Stimulated activated CD4-positive, alpha-beta T cell treated with anti-CD3 and anti-CD28 coated beads, TNF-alpha, amount 100 ng/mL, for 24 hours (primary cell): ENCODE data around the gene IDH3B.
A peak's percentile ranks its signal among the peaks of the same experiment; 100 is the strongest.
"Not testable (repeated sequence)": the region's sequence is repeated elsewhere in the genome, so short reads cannot be mapped to it uniquely, and the experiment has no call there.

Experiments used
- DNase-seq, 3 experiments: peaks; one replicate each; pipeline ENCODE4 v3.0.0-alpha.2; 2020; ENCODE audit warnings: low read depth in 3 of 3

Gene IDH3B

DNA sequence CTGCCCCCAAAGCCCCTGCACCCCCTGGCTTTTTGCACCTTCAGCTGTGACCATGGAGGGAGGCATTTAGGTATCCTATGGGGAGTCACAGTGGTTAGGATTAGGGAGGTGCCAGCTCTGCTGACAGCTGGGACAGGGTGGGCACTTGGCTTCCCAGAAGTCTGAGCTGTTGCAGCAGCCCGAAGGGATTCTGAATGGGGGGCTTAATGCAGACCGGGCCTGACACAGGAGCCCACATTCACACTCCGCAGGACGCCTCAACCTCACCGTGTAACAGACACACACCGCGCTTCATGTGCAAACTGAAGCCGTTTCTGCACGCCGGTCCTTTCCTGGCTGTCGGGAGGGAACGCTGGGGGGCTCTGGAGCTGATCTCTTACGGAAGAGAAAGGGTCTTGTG, 30.5 kb upstream of the IDH3B start:
- no peak for DNase-seq

DNA sequence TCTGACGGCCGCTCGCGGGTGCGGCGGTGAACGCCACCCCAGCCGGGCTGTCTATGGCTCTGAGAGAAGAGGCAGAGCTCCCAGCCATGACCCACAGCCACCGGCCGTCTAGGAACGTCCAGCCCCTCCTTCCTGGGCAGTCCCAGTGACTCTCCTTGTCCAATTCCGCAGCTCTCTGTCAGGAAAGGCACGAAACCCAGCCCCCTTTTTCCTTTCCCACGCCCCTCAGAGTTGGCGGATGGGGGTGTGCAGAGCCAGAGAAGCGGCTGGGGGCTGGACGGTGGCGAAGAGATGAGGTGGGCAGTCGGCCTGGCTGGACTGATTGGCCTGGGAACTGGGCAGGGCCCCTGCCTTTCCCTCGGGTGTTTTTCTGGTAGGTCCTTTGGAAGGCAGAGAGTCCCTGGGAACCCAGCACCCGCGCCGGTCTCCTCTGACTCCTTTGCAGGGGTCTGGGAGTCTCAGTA, 30.0 kb upstream of the IDH3B start:
- DNase-seq: no peak

DNA sequence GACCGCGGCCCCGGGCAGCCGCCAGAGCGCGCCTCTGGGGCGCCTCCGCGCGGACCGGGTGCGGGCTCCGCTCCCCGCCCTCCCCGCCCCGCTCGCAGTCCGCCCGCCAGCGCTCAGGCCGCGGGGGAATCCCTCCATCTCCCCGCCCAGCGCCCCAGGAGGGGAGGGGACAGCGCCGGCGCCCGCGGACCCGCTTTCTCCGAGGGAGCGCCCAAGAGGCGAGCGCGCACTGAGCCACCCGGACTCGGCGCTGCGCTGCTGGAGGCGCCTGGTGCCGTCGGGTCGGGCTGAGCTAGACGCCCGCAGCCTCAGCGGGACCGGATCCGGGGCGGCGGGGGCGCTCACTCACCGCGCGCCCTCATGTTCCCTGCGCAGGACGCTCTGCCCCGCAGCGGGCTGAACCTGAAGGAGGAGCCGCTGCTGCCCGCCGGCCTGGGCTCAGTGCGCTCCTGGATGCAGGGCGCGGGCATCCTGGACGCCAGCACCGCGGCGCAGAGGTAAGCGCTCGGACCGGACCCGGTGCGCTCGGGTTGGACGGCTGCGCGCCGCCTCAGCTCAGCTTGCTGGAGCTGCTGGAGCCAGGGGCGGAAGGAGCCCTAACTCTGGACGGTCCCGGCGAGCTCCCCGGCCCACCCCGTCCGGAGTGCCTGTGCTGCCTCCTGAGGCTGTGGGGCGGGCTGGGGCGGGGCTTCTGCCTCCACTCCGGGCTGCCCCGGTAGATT, 29.4 kb upstream of the IDH3B start:
- DNase-seq: peak in 2 of 3 experiments; percentile 11 to 53

DNA sequence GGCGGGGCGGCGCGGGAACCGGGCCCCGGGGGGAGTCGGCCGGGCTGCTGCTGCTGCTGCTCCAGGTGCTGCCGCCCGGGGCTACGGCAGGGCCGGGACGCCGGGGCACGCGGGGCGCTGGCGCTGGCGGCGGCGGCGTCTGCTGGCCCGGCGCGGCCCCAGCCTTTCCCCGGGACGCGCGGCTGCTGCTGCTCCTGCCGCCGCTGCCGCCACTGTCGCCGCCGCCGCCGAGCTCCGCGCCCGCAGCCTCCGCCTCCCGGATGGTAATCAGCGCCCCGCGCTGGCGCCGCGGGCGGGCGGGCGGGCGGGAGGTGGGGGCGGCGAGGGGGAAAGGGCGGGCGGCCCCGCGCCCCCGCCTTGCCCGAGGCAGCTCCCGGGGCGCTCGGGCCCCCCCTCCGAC, 28.9 kb upstream of the IDH3B start:
- no peak for DNase-seq

DNA sequence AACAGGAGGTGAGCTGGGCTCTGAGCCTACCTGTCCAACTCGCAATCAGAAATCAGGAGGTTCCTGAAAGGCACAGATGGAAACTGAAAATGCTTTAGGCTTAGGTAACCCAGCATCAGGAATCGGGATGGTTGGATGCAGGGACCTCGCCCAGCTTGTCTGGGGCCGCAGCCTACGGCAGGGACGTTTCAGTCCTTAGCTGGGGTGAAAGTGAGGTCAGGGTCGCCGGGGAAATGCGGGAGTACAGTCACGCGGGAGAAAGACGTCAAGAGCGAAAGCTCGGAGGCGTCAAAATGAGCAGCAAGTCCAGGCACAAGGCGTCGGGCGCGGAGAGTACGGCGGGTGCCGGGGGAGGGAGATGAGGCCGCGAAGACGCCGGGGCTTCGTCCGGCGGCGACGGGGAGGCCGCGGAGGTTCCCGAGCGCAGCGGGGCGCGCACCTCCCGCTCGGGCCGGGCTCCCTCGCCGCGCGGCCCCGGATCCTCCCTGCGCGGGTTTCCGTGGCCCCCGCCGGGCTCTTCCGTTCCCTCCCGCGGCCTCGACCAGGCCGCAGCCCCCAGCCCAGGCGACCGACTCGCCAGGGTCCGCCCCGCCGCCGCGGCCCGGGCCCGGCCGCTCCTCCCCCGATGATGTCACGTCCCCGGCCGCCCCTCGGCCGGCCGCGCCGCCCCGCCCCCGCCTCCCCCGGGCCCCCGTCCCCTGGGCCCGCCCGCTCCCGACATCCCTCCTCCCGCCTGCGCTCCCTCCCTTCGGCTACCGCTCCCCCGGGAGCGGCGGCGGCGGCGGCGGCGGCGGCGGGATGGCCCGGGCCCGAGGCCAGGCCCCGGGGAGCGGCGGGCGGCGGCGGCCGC, 28.2 kb upstream of the IDH3B start, which contains the start of gene EBF4:
Gene EBF4, plus strand, starts transcription at position 745 of the 850 bp plus-strand sequence. CDS start 866 bp downstream, outside the sequence.
- DNase-seq: peak in 1 of 3 experiments; percentile 18

DNA sequence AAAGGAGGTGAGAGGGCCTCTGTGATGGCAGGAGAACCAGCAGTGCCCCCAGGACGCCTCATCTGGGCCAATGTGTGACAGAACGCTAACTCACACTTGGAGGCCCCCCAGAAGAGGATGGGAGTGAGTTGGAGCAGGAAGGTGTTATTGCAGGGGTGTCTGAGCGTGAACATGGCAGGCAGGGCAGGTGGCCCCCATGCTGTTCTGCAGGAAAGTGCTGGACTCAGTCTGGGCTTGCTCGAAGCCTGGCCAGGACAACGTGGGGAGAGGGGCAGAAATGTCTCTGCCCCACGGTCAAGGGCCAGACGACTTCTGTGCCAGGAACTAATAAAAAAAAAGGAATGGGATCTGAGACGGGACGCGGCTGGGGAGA, 27.6 kb upstream of the IDH3B start:
- no peak for DNase-seq

DNA sequence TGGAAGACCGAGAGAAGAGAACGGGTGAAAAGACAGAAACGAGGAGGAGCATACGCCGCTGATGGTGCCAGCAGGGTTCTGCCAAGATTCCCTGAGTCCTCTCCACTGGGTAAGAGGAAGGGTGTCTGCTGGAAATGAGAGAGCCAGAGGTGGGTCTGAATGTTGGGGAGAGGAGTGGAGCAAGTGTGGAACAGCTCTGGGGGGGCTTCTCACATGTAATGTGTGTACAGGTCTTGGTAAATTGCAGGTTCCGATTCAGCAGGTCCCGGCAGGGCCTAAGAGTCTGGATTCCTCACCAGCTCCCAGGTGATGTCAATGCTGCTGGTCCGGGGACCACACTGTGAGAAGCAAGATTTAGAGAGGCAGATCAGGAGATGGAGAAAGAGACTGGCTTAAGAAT, 27.1 kb upstream of the IDH3B start:
- DNase-seq: no peak

DNA sequence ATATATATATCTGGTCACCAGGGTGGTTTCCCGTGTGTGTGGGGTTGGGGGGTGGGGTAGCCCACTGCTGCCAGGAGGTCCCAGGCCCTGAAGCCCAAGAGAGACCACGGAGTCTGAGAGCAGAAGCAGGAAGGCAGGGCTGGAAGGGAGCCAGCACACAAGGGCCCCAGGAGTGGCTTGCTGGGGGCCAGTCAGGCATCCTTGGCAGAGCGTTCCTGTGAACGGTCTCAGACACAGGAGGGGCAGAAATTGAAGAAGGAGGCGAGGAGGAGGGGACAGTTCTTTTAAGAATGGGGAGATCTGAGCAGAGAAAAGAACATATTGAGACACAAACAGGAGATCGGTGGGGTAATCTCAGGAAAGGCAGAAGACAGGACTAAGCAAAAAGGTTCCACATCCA, 26.7 kb upstream of the IDH3B start:
- DNase-seq: no peak

DNA sequence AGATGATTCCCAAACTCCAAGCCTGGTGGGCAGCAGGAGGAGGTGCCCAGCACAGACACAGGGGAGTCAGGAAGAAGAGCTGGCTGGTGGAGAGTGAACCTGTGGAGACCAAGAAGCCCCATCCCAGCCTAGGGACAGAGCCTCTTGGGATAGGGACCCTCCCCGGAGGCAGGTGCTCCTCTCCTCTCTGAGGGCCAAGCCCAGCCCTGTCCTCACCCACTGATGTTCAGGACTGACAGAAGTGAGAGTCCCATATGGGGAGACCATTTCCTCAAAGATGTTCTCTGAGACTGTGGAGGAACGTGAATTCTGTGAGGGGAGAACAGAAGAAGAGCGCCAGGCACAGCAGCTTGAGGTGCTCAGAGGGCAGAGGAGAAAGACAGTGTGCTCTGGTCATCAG, 26.2 kb upstream of the IDH3B start:
- no peak for DNase-seq

DNA sequence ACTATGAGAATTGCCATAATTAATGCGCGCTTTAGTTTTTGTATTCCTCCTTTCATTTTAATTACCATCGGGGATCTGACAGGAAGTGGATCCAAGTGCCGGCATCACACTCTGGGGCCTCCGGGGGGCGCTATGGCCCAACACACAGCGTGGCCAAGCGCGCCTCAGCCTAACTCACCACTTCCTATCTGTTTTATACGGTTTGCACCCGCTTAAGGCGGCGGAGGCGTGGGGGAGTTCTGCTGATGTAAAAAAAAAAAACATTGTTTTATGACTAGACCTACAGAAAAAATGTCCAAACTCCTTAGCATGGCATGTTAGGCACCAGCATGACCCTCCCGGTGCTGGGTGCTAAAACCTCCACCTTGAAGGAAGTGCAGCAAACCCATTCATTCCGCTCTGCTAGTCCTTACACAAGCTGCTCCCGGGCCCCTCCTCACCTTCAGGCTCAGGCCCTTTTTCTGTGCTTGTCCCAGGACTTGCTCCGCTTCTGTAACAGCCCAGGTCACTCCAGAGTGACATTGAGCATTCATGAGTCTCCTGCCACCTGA, 24.1 kb upstream of the IDH3B start:
- peak; percentile 42 to 76 (median 57) for DNase-seq

DNA sequence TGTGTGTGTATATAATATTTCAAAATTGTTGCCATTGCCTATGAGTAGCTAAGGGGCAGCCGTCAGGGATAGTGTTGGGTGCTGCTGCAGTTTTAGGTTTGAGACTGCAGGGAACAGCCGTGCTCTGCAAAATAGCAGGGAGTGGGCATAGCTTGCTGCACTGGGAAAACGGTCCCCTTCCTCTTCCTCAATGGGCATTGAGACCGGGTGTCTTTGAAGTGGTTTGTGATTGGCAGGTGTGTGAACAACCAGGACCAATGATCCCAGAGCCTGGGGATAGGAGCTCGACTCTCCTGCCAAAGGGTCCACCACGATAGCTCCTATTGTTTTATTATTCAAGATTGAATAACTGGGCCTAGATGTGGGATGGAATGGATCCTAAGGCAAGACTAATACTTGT, 23.5 kb upstream of the IDH3B start:
- DNase-seq: no peak

DNA sequence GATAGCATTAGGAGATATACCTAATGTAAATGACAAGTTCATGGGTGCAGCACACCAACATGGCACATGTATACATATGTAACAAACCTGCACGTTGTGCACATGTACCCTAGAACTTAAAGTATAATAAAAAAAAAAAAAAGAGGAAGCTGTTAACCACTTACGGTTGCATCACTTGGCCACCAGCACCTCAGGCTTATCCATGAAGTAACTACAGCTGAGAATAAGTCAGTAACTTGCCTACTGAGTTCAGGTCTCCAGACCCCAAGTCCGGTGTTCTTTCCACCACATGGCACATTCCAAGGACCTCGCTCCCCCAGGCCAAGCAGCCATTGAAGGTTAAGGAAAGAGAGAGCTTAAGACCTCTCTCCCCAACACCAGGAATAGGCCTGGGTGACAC, 20.8 kb upstream of the IDH3B start:
- not testable (repeated sequence) for DNase-seq

DNA sequence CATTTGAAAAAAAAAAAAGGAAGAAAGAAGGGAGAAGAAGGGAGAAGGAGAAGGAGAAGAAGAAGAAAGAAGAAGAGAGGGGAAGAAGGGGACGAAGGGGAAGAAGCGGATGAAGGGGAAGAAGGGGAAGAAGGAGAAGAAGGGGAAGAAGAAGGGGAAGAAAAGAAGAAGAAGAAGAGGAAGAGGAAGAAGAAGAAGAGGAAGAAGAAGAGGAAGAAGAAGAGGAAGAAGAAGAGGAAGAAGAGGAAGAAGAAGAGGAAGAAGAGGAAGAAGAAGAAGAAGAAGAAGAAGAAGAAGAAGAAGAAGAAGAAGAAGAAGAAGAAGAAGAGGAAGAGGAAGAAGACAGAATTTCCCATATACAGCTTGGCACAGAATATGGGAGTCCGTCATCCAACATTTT, 18.0 kb upstream of the IDH3B start:
- not testable (repeated sequence) for DNase-seq

DNA sequence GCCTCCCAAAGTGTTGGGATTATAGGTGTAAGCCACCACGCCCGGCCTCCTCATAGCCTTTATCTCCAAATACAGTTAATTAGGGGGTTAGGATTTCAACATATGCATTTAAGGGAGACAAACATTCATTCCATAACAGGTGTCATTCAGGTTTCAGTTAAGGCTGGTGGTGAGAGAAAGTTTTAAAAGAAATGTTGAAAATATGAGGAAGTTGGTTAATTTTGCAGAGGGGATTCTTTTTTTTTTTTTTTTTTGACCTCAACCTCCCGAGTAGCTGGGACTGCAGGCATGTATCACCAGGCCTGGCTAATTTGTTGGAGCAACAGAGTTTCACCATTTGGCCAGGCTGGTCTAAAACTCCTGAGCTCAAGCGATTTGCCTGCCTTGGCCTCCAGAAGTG, 16.0 kb upstream of the IDH3B start:
- DNase-seq: no peak

DNA sequence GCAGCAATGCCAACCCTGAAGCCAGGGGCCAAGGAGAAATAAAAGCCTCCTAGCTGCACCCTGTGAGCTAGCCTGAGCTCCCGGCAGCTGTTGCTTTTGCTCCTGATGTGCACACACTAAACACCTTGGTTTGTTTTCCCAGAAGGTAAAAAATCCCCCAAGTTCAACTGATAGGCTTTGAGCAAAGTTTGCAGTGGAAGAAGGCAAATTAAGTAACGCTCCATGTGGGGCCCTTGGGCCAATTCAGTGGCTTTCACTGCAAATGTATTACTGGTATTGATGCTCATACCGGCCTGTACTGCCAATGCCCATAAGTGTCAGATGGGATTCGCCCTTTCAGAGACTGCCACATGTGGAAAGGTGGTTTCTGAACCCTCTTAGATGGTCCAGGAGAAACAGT, 9.4 kb upstream of the IDH3B start:
- DNase-seq: no peak

DNA sequence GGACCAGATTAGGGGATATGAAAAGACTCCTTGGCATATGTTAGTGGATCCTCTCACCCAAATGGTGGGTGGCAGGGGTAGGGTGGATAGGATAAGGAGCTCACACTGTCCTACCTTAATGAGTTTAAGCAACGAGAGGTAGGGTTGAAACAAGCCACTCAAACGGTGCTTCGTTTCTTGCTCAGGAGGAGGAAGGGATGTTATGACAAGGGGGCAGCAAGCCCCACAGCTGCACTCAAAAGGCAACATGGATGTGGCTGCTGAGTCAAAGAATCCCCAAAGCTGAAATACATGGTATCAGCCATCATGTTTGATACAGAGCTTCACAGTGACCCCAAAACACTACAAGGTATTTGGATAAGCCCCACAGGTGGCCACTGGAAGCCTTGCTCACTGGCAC, 8.4 kb upstream of the IDH3B start:
- DNase-seq: no peak

DNA sequence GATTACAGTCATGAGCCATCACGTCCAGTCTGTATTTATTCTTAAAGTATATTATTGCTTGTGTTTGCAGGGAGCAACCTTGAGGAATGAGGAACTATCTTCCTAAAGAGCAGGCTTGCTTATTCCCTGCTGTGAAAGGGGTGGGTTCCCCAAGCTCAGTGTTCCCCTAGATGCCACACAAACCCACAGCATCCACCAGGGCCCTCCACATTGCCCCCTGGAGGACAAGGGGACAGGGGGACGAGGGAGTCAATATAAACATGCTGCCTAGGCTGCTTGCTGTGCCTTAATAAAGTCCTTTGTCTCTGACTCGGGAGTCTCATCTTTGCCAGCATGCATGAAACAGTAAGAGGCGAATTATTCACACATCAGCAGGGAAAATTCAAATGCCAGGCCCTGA, 8.0 kb upstream of the IDH3B start:
- no peak for DNase-seq

DNA sequence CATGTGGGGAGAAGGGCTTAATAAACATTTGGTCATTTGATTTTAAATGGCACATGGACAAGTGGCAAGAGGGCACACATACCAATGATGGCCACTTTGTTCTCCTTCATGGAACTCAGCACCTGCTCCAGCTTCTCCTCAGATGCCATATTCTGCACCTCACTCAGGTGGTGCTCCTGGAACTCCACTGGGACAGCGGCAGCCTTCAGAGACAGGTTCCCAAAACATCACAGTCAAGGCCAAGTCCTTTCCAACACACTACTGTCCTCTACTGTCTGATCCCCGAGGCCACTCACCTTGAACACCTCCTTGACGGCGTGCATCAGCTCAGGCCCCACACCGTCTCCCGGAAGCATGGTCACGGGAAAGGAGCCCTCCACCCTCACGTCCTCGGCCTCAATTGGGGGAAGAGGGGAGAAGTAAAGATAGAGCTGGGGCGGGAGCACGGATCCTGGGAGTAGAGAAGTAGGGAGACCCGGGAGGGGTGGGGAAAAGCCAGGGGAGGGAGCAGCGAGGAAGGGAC, 591 bp downstream of the IDH3B start:
- DNase-seq: no peak

DNA sequence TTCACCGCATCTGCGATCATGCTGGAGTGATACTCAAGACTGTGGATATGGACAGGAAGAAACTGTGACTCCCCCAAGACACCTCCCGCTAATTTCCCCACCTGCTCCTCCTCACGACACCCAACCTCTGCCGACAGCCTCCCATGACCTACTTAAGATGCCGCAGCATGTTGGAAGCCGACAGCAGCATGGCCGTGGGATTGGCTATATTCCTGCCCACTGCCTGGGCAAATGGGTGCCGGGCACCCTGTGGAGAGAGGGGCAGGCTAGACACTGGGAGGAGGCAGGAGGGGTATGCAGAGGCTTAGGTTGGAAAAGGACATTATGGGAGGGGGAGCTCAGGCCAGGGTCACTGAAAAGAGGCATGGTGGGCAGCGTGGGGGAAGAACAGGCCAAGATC, 4.5 kb downstream of the IDH3B start:
- no peak for DNase-seq

DNA sequence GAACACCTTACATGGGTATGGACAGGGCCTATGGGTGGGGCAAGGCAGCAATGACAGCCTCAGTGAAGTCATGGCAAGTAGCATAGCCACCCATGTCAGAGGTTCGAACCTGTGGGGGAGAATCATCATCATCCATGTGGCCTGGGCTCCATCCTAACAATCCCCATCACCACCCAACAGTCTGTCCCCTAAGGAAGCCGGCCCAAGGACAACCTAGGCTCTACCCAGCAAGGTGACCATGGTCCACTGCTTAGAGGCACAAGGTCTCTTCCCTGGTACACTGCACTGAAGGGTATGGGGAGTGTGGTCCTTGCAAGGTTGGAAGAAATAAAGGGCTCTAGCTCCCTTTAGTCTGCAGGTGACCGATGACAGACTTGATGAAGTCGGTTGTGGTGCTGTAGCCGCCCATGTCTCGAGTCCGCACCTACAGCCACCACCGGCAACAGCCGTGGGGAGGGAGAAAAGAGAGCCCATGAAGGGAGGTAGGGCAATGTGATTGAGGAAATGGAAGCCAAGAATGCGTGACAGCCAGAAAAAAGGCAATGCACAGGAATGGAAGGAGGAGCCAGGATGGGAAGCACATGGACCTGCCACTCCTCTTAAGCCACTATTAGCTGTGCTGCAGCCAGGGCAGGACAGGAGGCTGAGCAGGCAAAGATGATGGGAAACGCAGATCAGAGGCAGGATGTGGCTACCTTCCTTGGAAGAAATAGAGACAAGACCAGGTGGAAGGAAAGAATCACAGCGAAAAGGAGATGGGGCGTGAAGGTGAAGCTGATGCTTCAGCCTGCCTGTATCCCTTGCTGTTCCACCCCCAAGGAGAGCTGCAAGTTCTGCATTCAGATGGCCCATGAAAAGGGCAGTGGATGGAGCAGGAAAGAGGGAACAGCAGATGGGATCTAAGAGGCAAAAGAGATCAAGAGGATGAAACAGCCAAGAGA, 5.3 kb downstream of the IDH3B start:
- no peak for DNase-seq

DNA sequence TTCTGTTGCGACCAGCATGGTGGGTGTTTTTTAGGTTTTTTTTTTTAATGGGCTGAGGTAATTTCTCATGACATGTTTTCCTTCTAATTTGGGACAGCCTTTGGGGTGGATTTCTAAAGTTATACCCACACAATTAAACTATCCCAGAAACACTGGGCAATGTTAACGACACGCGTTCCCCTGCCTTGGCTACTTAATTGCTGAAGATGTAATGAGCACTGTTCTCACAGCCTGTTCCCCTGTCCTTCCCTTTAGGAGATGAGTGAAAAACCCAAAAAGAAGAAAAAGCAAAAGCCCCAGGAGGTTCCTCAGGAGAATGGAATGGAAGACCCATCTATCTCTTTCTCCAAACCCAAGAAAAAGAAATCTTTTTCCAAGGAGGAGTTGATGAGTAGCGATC, 6.3 kb downstream of the IDH3B start:
- DNase-seq: no peak
